GM12873 (cell line): ENCODE results near the gene CEP89.

Experiments
- CTCF ChIP-seq: IDR thresholded peaks from 2 replicates; pipeline ENCODE4 v1.5.1; 2012; ENCODE audit warnings: low read depth, mild to moderate bottlenecking, moderate library complexity, low read length, control low read depth; ENCODE audit not compliant: insufficient read depth; ENCODE audit errors: missing control alignments

CEP89 gene

DNA sequence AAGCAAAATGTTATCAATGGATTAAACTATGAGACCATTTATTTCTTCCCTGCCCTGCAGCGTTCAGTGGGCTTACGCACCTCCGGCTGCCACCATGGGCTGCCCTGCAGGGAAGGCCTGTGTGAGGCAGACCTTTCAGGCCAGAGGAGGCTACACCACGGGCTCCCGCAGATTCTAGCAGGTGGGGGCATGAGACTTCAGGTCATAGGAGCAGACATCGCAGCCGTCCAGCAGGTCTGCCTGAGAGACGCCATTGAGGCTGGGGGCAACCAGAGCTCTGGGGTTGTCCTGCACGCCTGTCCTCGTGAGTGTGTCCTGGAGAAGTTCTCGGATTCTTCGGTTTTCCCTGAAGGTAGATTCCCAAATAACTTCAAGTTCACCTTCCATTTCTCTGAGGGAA, 92.8 kb downstream of the CEP89 start:
- TF ChIP-seq CTCF: no peak

DNA sequence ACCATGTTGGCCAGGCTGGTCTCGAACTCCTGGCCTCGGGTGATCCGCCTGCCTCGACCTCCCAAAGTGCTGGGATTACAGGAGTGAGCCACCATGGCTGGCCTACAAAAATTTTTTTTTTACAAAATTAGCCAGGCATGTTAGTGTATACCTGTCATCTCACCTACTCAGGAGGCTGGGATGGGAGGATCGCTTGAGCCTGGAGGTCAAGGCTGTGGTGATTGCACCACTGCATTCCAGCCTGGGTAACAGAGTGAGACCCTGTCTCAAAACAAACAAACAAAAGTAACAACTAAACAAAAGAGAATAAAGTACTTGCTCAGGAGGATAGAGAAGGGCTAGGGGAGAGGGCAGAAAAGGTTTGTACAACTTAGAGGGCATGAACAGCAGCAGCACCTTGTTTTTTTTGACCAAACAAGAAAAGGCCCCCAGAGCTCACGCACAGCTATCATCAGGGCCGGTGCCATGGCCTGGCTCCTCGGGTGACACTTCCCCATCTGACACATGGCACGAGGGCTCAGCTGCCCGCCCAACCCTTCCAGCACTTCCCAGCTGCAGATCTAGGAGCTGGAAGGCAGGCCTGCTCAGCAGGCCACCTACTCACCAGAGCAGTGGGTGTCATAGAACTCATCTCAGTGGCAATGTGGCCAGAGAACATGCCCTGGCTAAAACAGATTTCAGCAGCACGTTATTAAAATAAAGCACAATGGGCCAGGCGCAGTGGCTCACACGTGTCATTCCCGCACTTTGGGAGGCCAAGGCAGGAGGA, 93.6 kb downstream of the CEP89 start:
- TF ChIP-seq CTCF: no peak

GRCh38 chr19:32877323-32877912, 94.3 kb downstream of the CEP89 start:
- TF ChIP-seq CTCF: no peak

DNA sequence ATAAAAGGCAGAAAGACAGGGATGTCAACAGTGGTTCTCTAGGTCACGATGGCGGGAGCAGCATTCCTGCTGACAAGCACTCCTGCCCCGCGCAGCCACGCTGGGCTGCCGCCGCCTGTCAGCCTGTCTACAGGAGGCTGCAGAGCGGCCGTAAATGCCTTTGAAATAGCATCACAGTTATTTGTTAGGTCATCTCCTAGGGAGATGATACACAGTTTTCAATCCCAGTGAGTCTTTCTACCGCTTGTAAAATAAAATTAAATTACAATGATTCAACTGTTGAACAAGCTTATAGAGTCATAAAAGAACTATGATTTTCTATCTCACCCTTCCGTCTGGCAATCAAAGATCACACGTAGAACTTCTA, 94.9 kb downstream of the CEP89 start:
- TF ChIP-seq CTCF: no peak

- TF ChIP-seq CTCF: no peak
Observed at GRCh38 chr19:32876236-32876918, 95.4 kb downstream of the CEP89 start.

- no peak for TF ChIP-seq CTCF
Observed at GRCh38 chr19:32875428-32875827, 96.3 kb downstream of the CEP89 start.

GRCh38 chr19:32874605-32875004, 97.2 kb downstream of the CEP89 start:
- TF ChIP-seq CTCF: no peak
